K562 (cell line): ENCODE data around the gene SERINC3. TPM values are rescaled to one million over a fixed set of nuclear protein-coding genes. Genes with fewer than 3 reads are reported as not detected.

Source experiments
- BMI1 ChIP-seq: fragments of 150-350 bp; IDR thresholded peaks from 2 replicates; pipeline ENCODE4 v1.6.1; 2014; ENCODE audit warnings: low read length
- BRD4 ChIP-seq: fragments of 200-600 bp; sonication (generic); IDR thresholded peaks from 2 replicates; pipeline ENCODE4 v1.6.1; 2017; ENCODE audit warnings: inconsistent platforms
- CHAMP1 ChIP-seq: fragments of 450-650 bp; IDR thresholded peaks from 2 replicates; pipeline ENCODE4 v1.6.1; 2016; ENCODE audit warnings: mild to moderate bottlenecking
- FOXJ2 ChIP-seq: fragments of 200-800 bp; sonication (Bioruptor generic); IDR thresholded peaks from 2 replicates; pipeline ENCODE4 v1.6.1; 2016; ENCODE audit warnings: missing genetic modification characterization, missing compliant biosample characterization
- GTF2A2 ChIP-seq: IDR thresholded peaks from 2 replicates; pipeline ENCODE4 v1.6.1; 2016; ENCODE audit warnings: mild to moderate bottlenecking, missing genetic modification characterization, missing compliant biosample characterization
- HINFP ChIP-seq: fragments of 450-650 bp; conservative IDR thresholded peaks from 2 replicates; pipeline ENCODE4 v1.6.1; 2016; ENCODE audit warnings: missing genetic modification characterization, low read depth, mild to moderate bottlenecking, control low read depth, missing compliant biosample characterization
- HNRNPUL1 ChIP-seq: fragments of 200-400 bp; formaldehyde crosslinking; IDR thresholded peaks from 2 replicates; pipeline ENCODE4 v1.6.1; 2017; ENCODE audit warnings: low read length
- MAFG ChIP-seq: fragments of 450-650 bp; conservative IDR thresholded peaks from 2 replicates; pipeline ENCODE4 v1.6.1; 2016; ENCODE audit warnings: missing genetic modification characterization, missing compliant biosample characterization
- MAZ ChIP-seq, 2 experiments: fragments of 450-650 bp in 1 of 2; sonication (generic) in 1 of 2; formaldehyde crosslinking; IDR thresholded peaks in 1 of 2; conservative IDR thresholded peaks in 1 of 2; 2 replicates each; pipeline versions ENCODE4 v1.4.0 to v1.5.0; 2020; ENCODE audit warnings: mild to moderate bottlenecking in 1 of 2, missing genetic modification reagents in 1 of 2
- MCM5 ChIP-seq: fragments of 450-650 bp; IDR thresholded peaks from 2 replicates; pipeline ENCODE4 v1.6.1; 2016; ENCODE audit warnings: low read depth
- MIER1 ChIP-seq: fragments of 450-650 bp; IDR thresholded peaks from 2 replicates; pipeline ENCODE4 v1.6.1; 2016; ENCODE audit warnings: antibody characterized with exemption, mild to moderate bottlenecking, low read depth
- NCOA1 ChIP-seq: fragments of 450-650 bp; IDR thresholded peaks from 2 replicates; pipeline ENCODE4 v1.6.1; 2016; ENCODE audit warnings: low read depth
- NFIC ChIP-seq: fragments of 450-650 bp; IDR thresholded peaks from 2 replicates; pipeline ENCODE4 v1.6.1; 2017; ENCODE audit warnings: mild to moderate bottlenecking, inconsistent platforms
- NFIX ChIP-seq: fragments of 250-450 bp; sonication (Bioruptor Pico); IDR thresholded peaks from 2 replicates; pipeline ENCODE4 v1.4.0; 2020; ENCODE audit warnings: low read depth, mild to moderate bottlenecking, moderate library complexity
- OTX1 ChIP-seq: fragments of 450-650 bp; formaldehyde crosslinking; IDR thresholded peaks from 2 replicates; pipeline ENCODE4 v1.4.0; 2022; ENCODE audit warnings: mild to moderate bottlenecking
- RFX5 ChIP-seq: IDR thresholded peaks from 2 replicates; pipeline ENCODE4 v1.6.1; 2011; ENCODE audit warnings: low read depth, mild to moderate bottlenecking, improper control_type of control experiment, low read length
- SIX5 ChIP-seq, 2 experiments: IDR thresholded peaks; 2 replicates each; pipeline ENCODE4 v1.6.1; 2011; ENCODE audit warnings: low read length in 2 of 2, borderline replicate concordance in 1 of 2, low read depth in 1 of 2, mild to moderate bottlenecking in 1 of 2, moderate library complexity in 1 of 2; ENCODE audit not compliant: insufficient read depth in 1 of 2
- SMAD3 ChIP-seq: fragments of 450-650 bp; formaldehyde crosslinking; conservative IDR thresholded peaks from 2 replicates; pipeline ENCODE4 v1.4.0; 2020; ENCODE audit warnings: mild to moderate bottlenecking
- SMARCB1 ChIP-seq: IDR thresholded peaks from 2 replicates; pipeline ENCODE4 v1.6.1; 2011; ENCODE audit warnings: improper control_type of control experiment, low read depth; ENCODE audit not compliant: insufficient read length
- TSC22D4 ChIP-seq: fragments of 450-650 bp; IDR thresholded peaks from 2 replicates; pipeline ENCODE4 v1.6.1; 2016; ENCODE audit warnings: missing genetic modification characterization, missing biosample characterization, control low read depth
- U2AF2 ChIP-seq: fragments of 200-400 bp; formaldehyde crosslinking; optimal IDR thresholded peaks from 2 replicates; pipeline ENCODE3; 2017; ENCODE audit warnings: low read depth, mild to moderate bottlenecking, low read length
- ZNF134 ChIP-seq: fragments of 250-450 bp; sonication (Bioruptor Pico); conservative IDR thresholded peaks from 2 replicates; pipeline ENCODE4 v1.4.0; 2020
- ZNF165 ChIP-seq: fragments of 250-450 bp; sonication (Bioruptor Pico); IDR thresholded peaks from 2 replicates; pipeline ENCODE4 v1.4.0; 2020; ENCODE audit warnings: borderline replicate concordance
- ZNF445 ChIP-seq: fragments of 250-450 bp; sonication (Bioruptor Pico); IDR thresholded peaks from 2 replicates; pipeline ENCODE4 v1.4.0; 2020; ENCODE audit warnings: low read depth, mild to moderate bottlenecking, moderate library complexity
- polyA plus RNA-seq, 8 experiments: library from polyadenylated mRNA; depleted of rRNA in 4 of 8; stranded (reverse) in 5 of 8; unstranded in 3 of 8; fragments of >200 nt; fragmentation: Nextera tagmentation in 2 of 8; fragmentation: Illumina TruSeq in 1 of 8; extraction: Ambion mirVana in 2 of 8; extraction: Trizol in 1 of 8; gene quantifications; 2 replicates each; pipeline versions ENCODE4 v1.2.1 to v1.2.3, GENCODE V29; 2011 to 2014; ENCODE audit warnings: inconsistent platforms in 1 of 8, missing spikeins in 1 of 8
- total RNA-seq, 7 experiments: library from RNA; depleted of rRNA in 6 of 7; stranded (reverse); fragments of >200 nt in 6 of 7; fragmentation: Illumina TruSeq in 2 of 7; extraction: Trizol in 2 of 7; gene quantifications; 2 replicates each; pipeline versions ENCODE4 v1.2.1 to v1.2.3, GENCODE V29; 2011 to 2021; ENCODE audit warnings: low replicate concordance in 1 of 7
- TF ChIP-seq, protein P1 (sequence below): IDR thresholded peaks from 2 replicates; pipeline ENCODE4 v1.6.1; 2011; ENCODE audit not compliant: insufficient read length; ENCODE audit errors: extremely low read depth

The SERINC3 gene
- total and polyA plus RNA-seq, 9 of the 15 experiments (the other 6 are each of a cell fraction or from before 2014, with no cell fraction given): 24.7 to 107 (median 48.8) TPM

GRCh38 chr20:44521484-44522481, at the start of gene SERINC3 (continued):
- peak; percentile 80; the same call in 1 of the 2 replicates for TF ChIP-seq NCOA1
- TF ChIP-seq MIER1: no peak
- no peak for TF ChIP-seq MCM5
- no peak for TF ChIP-seq TSC22D4 (tag)
- peak; percentile 57 for TF ChIP-seq FOXJ2 (tag)
- peak; percentile 55 to 77; a peak in 3 of 4 replicates for TF ChIP-seq MAZ (CRISPR knock-in tag; conservative IDR thresholded peaks at IDR 0.05 in 1 of 2, IDR thresholded peaks at IDR 0.05 in 1 of 2)
- no peak for TF ChIP-seq GTF2A2 (tag)
- TF ChIP-seq ZNF165: no peak
- TF ChIP-seq SMAD3 (CRISPR knock-in tag): no peak
- no peak for TF ChIP-seq NFIX (CRISPR knock-in tag)
- no peak for TF ChIP-seq SIX5 (IDR thresholded peaks at IDR 0.05; ENCODE audit: borderline replicate concordance in 1 of 2, insufficient read depth in 1 of 2, low read depth in 1 of 2, low read length in 2 of 2)
- no peak for TF ChIP-seq OTX1 (CRISPR knock-in tag)
- TF ChIP-seq CHAMP1: no peak
- TF ChIP-seq MAFG: no peak
- no peak for TF ChIP-seq SMARCB1
- 0 out of 2 replicates have a peak, but pooled peaks have one; percentile 30 for TF ChIP-seq NFIC
- TF ChIP-seq U2AF2: no peak
- TF ChIP-seq RFX5: no peak
- no peak for TF ChIP-seq HINFP
- no peak for TF ChIP-seq ZNF445 (CRISPR knock-in tag)
- TF ChIP-seq ZNF134 (CRISPR knock-in tag): no peak
- no peak for TF ChIP-seq HNRNPUL1
- no peak for TF ChIP-seq BMI1
- no peak for TF ChIP-seq BRD4
- TF ChIP-seq, protein P1, sequence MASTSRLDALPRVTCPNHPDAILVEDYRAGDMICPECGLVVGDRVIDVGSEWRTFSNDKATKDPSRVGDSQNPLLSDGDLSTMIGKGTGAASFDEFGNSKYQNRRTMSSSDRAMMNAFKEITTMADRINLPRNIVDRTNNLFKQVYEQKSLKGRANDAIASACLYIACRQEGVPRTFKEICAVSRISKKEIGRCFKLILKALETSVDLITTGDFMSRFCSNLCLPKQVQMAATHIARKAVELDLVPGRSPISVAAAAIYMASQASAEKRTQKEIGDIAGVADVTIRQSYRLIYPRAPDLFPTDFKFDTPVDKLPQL: no peak
